Duodenal mucosa (tissue), 2 donors: ENCODE data around the gene TACC2.

ENCODE experiments used
- H3K27ac ChIP-seq: one replicate; pipeline ENCODE4 v1.7.0; 2013; ENCODE audit warnings: low read depth, low read length
- H3K27me3 ChIP-seq, 2 donors: one replicate each; pipeline ENCODE4 v1.7.0; 2013; ENCODE audit warnings: low read length in 2 of 2, control low read depth in 1 of 2; ENCODE audit not compliant: insufficient read depth in 2 of 2, control insufficient read depth in 1 of 2
- H3K36me3 ChIP-seq, 2 donors: one replicate each; pipeline ENCODE4 v1.7.0; 2013; ENCODE audit warnings: low read length in 2 of 2, control low read depth in 1 of 2; ENCODE audit not compliant: insufficient read depth in 2 of 2, control insufficient read depth in 1 of 2
- H3K4me1 ChIP-seq, 2 donors: one replicate each; pipeline ENCODE4 v1.7.0; 2013; ENCODE audit warnings: low read length in 2 of 2, control low read depth in 1 of 2; ENCODE audit not compliant: insufficient read depth in 2 of 2, control insufficient read depth in 1 of 2
- H3K4me3 ChIP-seq, 2 donors: one replicate each; pipeline ENCODE4 v1.7.0; 2013; ENCODE audit warnings: low read length in 2 of 2, low read depth in 1 of 2
- H3K9ac ChIP-seq, 2 donors: one replicate each; pipeline ENCODE4 v1.7.0; 2013; ENCODE audit warnings: low read length in 2 of 2, low read depth in 1 of 2
- H3K9me3 ChIP-seq, 2 donors: one replicate each; pipeline ENCODE4 v1.7.0; 2013; ENCODE audit warnings: low read length in 2 of 2, control low read depth in 1 of 2; ENCODE audit not compliant: control insufficient read depth in 1 of 2

TACC2 gene

DNA sequence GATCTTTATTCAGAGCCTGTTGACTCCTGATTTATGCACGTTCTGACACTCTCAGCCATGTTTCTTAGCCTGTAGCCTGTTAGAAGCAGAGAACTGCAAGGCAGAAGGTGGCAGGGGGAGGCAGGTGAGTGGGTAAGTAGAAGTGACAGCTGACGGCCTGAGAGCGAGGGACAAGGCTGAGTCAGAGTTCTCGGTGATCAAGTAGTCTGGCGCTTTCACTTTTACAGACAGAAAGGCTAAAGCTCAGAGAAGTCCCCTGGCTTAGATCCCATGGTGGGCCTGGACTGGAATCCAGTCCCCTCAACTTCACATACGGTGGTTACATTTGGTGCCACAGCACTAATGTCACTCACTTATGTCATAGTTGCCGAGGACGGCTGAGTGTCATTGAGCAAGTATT, 139.0 kb downstream of the TACC2 start:
- H3K27me3 ChIP-seq: no peaks in the 10 kb centered on the region
- H3K36me3 ChIP-seq: peaks cover 0 to 3% of the 10 kb centered on the region in 2 donors
- peak overlapping the region in 1 of 2 donors; percentile 16 for H3K4me3 ChIP-seq
- H3K27ac ChIP-seq: peak overlapping the region; percentile 53
- no peaks in the 10 kb centered on the region for H3K9me3 ChIP-seq
- peaks cover 18 to 23% of the 10 kb centered on the region in 2 donors for H3K4me1 ChIP-seq
- H3K9ac ChIP-seq: peak overlapping the region in 1 of 2 donors; percentile 11

DNA sequence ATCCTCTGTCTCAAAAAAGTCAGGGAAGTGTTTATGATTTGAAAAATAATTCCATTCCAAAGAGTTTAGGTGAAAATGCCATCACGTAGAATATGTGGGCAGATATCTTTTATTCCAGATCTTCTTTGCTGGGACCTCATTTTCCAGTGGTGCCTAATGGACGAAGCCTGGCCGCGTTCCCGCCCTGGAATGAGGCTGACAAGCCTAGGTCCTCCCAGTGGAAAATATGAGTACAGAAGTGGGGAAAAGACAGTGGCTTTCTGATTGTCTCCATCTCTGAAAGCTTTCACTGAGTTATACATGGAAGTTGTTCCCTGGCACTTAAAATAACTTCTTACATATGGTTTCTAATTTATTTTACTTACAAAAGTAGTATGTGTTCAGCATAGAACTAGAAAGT, 139.4 kb downstream of the TACC2 start:
- Histone ChIP-seq H3K27me3 (no peaks in the 10 kb centered on the region), H3K4me3 (peak overlapping the region in 1 of 2 donors; percentile 16), H3K9ac (peak overlapping the region in 1 of 2 donors; percentile 11), H3K27ac (no peak overlapping the region), H3K9me3 (no peaks in the 10 kb centered on the region), H3K36me3 (peaks cover 0 to 6% of the 10 kb centered on the region in 2 donors), H3K4me1 (peaks cover 18 to 23% of the 10 kb centered on the region in 2 donors)

DNA sequence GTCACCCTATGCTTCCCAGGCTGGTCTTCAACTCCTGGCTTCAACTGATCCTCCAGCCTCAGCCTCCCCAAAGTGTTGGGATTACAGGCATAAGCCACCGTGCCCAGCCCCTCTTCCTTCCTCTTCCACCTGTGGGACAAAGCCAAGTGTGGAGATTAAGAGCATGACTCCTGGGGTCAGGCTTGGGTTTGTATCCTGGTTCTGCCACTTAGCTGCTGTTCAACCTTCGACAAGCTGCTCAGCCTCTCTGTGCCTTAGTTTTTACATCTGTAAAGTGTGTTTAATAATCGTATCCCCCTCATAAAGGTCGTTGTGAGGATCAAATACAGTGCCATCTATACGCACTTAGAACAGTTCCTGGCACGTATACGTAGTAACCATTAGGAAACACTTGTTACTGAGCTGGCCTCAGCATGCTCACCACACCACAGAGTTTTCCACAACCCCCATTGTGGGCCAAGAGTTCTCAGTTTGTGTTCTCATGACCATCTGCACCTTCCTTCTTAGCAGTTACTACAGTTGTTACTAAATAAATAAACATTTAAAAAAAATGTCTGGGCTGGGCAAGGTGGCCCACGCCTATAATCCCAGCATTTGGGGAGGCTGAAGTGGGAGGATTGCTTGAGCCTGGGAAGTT, 141.6 kb downstream of the TACC2 start:
- Histone ChIP-seq H3K36me3 (peaks cover 0 to 13% of the 10 kb centered on the region in 2 donors), H3K27ac (no peak overlapping the region), H3K4me3 (no peak overlapping the region), H3K9me3 (no peaks in the 10 kb centered on the region), H3K4me1 (peaks cover 18 to 23% of the 10 kb centered on the region in 2 donors), H3K9ac (no peak overlapping the region), H3K27me3 (no peaks in the 10 kb centered on the region)

DNA sequence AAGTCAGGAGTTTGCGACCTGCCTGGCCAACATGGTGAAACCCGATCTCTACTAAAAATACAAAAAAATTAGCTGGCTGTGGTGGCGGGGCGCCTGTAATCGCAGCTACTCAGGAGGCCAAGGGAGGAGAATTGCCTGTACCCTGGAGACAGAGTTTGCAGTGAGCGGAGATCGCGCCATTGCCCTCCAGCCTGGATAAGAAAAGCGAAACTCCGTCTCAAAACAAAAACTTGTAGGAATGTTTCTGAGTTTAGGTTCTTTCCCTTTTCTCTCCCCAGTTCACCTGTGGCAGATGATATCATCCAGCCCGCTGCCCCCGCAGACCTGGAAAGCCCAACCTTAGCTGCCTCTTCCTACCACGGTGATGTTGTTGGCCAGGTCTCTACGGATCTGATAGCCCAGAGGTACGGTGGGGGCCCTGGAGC, 143.4 kb downstream of the TACC2 start:
- Histone ChIP-seq H3K27me3 (no peaks in the 10 kb centered on the region), H3K36me3 (peaks cover under 1 to 20% of the 10 kb centered on the region in 2 donors), H3K9ac (no peak overlapping the region), H3K4me3 (no peak overlapping the region), H3K4me1 (peaks cover 10 to 11% of the 10 kb centered on the region in 2 donors), H3K27ac (no peak overlapping the region), H3K9me3 (no peaks in the 10 kb centered on the region)

DNA sequence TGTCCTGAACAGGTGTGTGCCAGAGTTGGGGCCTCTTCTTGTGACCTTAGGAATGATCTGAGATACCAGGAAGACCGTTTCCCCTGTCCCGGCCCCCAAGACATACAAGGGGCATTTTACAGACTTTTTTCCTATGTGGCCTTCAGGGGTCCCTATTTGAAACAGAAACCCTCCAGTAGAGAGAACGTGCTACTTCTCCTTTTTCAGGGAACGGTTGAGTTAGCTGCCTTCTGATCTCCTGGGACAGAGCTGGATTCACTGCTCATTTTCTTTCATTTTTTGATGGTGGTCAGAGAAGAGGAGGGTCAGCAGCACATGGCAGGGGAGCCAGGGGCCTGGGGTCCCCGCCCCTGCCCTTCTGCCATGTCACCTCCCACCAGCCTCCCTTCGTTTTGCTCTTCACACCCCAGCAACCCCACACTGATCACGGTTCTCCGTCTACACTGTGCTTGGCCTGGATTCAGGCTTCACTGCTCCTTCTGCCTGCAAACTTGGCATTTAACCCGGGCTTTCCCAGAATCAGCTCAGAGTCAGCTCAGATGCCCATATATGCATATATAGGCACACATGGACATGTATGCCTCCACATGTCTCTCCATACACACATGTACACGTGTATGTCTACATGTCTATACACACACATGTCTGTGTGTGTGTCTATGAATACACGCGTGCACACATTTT, 144.1 kb downstream of the TACC2 start:
- H3K9me3 ChIP-seq: no peaks in the 10 kb centered on the region
- peaks cover 3 to 5% of the 10 kb centered on the region in 2 donors for H3K4me1 ChIP-seq
- H3K27ac ChIP-seq: no peak overlapping the region
- no peak overlapping the region for H3K9ac ChIP-seq
- no peak overlapping the region for H3K4me3 ChIP-seq
- peaks cover 3 to 22% of the 10 kb centered on the region in 2 donors for H3K36me3 ChIP-seq
- no peaks in the 10 kb centered on the region for H3K27me3 ChIP-seq

DNA sequence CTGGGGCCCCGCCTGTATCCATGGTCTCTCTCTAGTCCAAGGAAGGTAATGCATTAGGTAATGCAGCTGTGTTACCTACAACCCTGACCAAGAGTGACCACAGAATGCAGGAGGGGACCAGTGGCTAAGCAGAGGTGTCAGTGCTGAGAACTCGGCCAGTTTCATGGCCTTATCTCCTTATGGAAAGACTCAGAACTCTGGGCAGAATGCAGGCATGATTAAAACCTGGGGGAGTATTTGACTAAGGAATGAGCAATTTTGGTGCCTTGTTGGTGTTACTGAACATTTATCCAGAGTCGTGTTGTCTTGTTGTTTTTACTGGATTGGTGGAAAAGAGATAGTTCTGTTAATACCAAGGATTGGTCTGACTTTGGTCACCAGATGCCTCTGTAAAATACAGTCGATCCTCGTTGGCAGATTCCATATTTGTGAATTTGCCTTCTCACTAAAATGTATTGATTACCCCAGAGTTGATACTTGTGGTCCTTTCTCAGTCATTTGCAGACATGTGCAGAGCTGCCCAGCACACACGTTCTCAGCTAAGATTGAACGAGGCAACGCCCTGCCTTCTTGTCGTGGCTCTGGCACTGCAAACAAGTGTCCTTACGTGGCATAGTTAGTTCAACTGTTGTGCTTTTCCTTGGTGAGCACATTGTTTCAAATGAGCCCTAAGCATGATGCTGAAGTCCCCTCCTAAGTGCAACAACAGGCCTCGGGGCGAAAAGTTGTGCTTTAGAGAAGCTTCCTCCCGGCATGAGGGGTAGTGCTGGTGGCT, 146.5 kb downstream of the TACC2 start:
- H3K27ac ChIP-seq: no peak overlapping the region
- H3K4me1 ChIP-seq: peaks cover 0 to 2% of the 10 kb centered on the region in 2 donors
- H3K9ac ChIP-seq: no peak overlapping the region
- H3K9me3 ChIP-seq: no peaks in the 10 kb centered on the region
- no peak overlapping the region for H3K4me3 ChIP-seq
- H3K36me3 ChIP-seq: peaks cover 3 to 28% of the 10 kb centered on the region in 2 donors
- H3K27me3 ChIP-seq: no peaks in the 10 kb centered on the region

DNA sequence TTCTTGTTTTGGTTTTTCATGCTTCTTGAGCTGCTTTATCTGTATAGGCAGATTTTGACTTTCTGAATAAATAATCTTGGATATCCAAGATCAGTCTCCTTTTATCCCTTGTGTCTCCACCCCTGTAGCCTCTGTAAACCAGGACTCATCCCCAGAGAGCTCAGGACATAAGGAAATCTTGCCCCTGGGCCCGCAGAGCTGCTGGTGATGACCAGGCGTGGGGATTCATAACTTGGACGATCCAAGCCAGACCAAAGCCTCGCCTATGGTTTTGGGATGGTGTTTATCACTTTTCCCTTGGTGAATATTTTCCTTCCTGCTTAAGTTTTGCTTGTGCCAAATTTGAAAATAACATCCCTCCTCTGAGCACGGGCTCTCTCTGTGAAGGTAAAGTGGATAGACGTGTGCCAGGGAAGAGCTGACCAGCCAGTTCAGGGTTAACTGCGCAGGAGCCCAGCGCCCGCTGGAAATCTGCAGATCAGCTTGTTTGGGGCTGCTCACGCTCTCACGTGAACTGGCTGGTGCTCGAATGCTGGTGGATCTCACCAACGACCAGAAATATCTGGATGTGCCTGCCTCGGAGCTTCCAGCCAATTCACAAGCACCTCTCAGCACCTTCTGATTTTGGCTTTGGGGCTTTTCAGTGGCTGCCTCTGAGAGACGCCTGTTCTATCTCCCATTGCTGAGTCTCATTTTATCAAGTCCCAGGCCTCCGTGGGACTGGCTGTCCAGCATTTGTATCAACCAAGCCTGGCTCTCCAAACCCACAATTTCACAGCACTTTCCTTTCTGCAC, 150.1 kb downstream of the TACC2 start:
- Histone ChIP-seq H3K9me3 (no peaks in the 10 kb centered on the region), H3K4me1 (peaks cover 6 to 14% of the 10 kb centered on the region in 2 donors), H3K36me3 (peaks cover 3 to 28% of the 10 kb centered on the region in 2 donors), H3K4me3 (no peak overlapping the region), H3K27me3 (no peaks in the 10 kb centered on the region), H3K27ac (no peak overlapping the region), H3K9ac (no peak overlapping the region)

DNA sequence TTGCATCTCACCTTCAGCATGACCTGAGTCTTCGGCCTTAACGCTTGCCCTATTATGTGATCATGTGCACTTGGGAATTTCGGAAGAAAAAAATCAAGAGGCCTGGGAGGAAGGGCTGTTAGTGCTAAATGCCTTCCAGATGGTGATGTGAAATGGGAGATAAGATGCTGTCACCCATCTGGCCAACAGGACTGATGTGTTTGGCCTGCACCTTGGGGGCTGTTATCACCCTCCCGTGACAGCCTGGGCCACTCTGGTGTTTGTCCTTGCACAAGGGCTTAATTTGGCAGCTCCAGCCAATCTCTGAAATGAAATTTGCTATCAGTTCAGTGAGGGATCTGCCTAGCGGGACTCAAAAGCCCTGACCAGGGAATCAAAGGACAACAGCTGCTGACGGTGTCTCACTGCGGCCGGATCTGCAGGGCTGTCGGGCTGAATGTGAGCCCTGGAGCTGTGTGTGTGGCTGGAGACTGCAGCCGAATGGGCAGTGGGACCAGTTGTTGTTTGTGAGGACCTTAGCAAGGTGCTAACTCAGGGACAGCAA, 150.7 kb downstream of the TACC2 start:
- no peak overlapping the region for H3K4me3 ChIP-seq
- H3K9me3 ChIP-seq: peaks cover 0 to under 1% of the 10 kb centered on the region in 2 donors
- no peak overlapping the region for H3K9ac ChIP-seq
- peaks cover 6 to 14% of the 10 kb centered on the region in 2 donors for H3K4me1 ChIP-seq
- no peaks in the 10 kb centered on the region for H3K27me3 ChIP-seq
- peaks cover 7 to 29% of the 10 kb centered on the region in 2 donors for H3K36me3 ChIP-seq
- no peak overlapping the region for H3K27ac ChIP-seq

DNA sequence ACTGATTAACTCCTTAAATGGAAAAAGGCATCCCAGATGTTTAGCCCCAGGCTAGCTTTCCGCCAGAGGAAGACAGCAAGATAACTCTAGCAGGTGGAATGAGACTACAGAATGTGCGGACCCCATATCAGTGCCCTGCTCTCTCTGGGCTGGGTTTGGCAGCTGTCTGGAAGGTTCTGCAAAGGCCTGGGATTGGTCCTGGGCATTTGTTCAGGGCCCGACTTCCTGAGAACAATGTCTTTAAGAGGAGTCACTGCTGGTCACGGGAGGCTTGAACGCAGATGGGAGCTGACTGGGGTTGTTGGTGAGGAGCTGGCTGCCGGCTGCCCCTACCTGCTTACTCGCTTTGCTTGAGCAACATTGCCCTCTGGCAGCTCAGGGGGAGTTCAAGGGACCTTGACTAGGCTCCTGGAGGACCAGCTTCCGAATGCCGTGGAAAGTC, 151.5 kb downstream of the TACC2 start:
- Histone ChIP-seq H3K36me3 (peaks cover 15 to 31% of the 10 kb centered on the region in 2 donors), H3K9me3 (peaks cover 0 to 4% of the 10 kb centered on the region in 2 donors), H3K4me1 (peaks cover 6 to 14% of the 10 kb centered on the region in 2 donors), H3K4me3 (no peak overlapping the region), H3K9ac (no peak overlapping the region), H3K27me3 (no peaks in the 10 kb centered on the region), H3K27ac (no peak overlapping the region)
